H9 (cell line): ENCODE data around the gene ACAP3. TPM values are rescaled to one million over a fixed set of nuclear protein-coding genes. Genes with fewer than 3 reads are reported as not detected.

ENCODE experiments used
- DNase-seq: peaks from one replicate; pipeline ENCODE4 v3.0.0-alpha.2; 2017
- H2AFZ ChIP-seq: one replicate; pipeline ENCODE4 v1.6.1; 2013; ENCODE audit warnings: mild to moderate bottlenecking, low read length, control low read depth, moderate library complexity
- H2AK5ac ChIP-seq: 2 replicates; pipeline ENCODE4 v1.6.1; 2013; ENCODE audit warnings: low read length, control low read depth, mixed read lengths; ENCODE audit not compliant: insufficient read length
- H2BK120ac ChIP-seq: one replicate; pipeline ENCODE4 v1.6.1; 2013; ENCODE audit warnings: low read depth, mild to moderate bottlenecking, low read length, control low read depth, inconsistent platforms; ENCODE audit not compliant: poor library complexity, severe bottlenecking
- H2BK12ac ChIP-seq: 2 replicates; pipeline ENCODE4 v1.6.1; 2013; ENCODE audit warnings: low read length, control low read depth, mixed read lengths, low read depth; ENCODE audit not compliant: insufficient read length
- H2BK15ac ChIP-seq: 2 replicates; pipeline ENCODE4 v1.6.1; 2013; ENCODE audit warnings: low read depth, low read length, control low read depth
- H2BK20ac ChIP-seq: one replicate; pipeline ENCODE4 v1.6.1; 2013; ENCODE audit warnings: low read depth, mild to moderate bottlenecking, low read length, control low read depth, inconsistent platforms; ENCODE audit not compliant: poor library complexity, severe bottlenecking
- H2BK5ac ChIP-seq: 2 replicates; pipeline ENCODE4 v1.6.1; 2013; ENCODE audit warnings: low read length, control low read depth, mixed read lengths; ENCODE audit not compliant: insufficient read length
- H3K14ac ChIP-seq: 2 replicates; pipeline ENCODE4 v1.6.1; 2013; ENCODE audit warnings: low read length, control low read depth; ENCODE audit not compliant: insufficient read depth
- H3K18ac ChIP-seq: 2 replicates; pipeline ENCODE4 v1.6.1; 2013; ENCODE audit warnings: low read depth, mild to moderate bottlenecking, mixed read lengths, low read length, control low read depth; ENCODE audit not compliant: insufficient read length
- H3K23ac ChIP-seq: 2 replicates; pipeline ENCODE4 v1.6.1; 2013; ENCODE audit warnings: low read length, control low read depth, mixed read lengths, low read depth; ENCODE audit not compliant: insufficient read length
- H3K23me2 ChIP-seq: 2 replicates; pipeline ENCODE4 v1.6.1; 2013; ENCODE audit warnings: low read depth, mild to moderate bottlenecking, mixed read lengths, low read length, control low read depth; ENCODE audit not compliant: insufficient read length, poor library complexity, severe bottlenecking
- H3K27ac ChIP-seq: 2 replicates; pipeline ENCODE4 v1.5.1; 2013; ENCODE audit warnings: low read length, control low read depth, mixed read lengths, low read depth; ENCODE audit not compliant: insufficient read length
- H3K27me3 ChIP-seq: 2 replicates; pipeline ENCODE4 v1.6.1; 2013; ENCODE audit warnings: low read length, control low read depth, inconsistent platforms; ENCODE audit not compliant: insufficient read depth
- H3K4ac ChIP-seq: 2 replicates; pipeline ENCODE4 v1.6.1; 2013; ENCODE audit warnings: low read depth, mild to moderate bottlenecking, control low read depth, inconsistent platforms, low read length, moderate library complexity
- H3K4me1 ChIP-seq: 2 replicates; pipeline ENCODE4 v1.6.1; 2013; ENCODE audit warnings: low read length, control low read depth, inconsistent platforms; ENCODE audit not compliant: insufficient read depth
- H3K4me2 ChIP-seq: 2 replicates; pipeline ENCODE4 v1.6.1; 2013; ENCODE audit warnings: low read length, control low read depth, mixed read lengths; ENCODE audit not compliant: insufficient read length, insufficient read depth
- H3K56ac ChIP-seq: 2 replicates; pipeline ENCODE4 v1.6.1; 2013; ENCODE audit warnings: low read depth, mild to moderate bottlenecking, mixed read lengths, low read length, control low read depth; ENCODE audit not compliant: insufficient read length
- H3K79me1 ChIP-seq: 2 replicates; pipeline ENCODE4 v1.6.1; 2013; ENCODE audit warnings: low read depth, mild to moderate bottlenecking, moderate library complexity, low read length, control low read depth, inconsistent platforms; ENCODE audit not compliant: insufficient read depth, poor library complexity, severe bottlenecking
- H3K79me2 ChIP-seq: 2 replicates; pipeline ENCODE4 v1.6.1; 2013; ENCODE audit warnings: low read length, control low read depth, inconsistent platforms; ENCODE audit not compliant: insufficient read depth
- H3K9ac ChIP-seq: 2 replicates; pipeline ENCODE4 v1.6.1; 2013; ENCODE audit warnings: low read length, control low read depth, mixed read lengths; ENCODE audit not compliant: insufficient read length; ENCODE audit errors: extremely low read depth
- H3K9me3 ChIP-seq: one replicate; pipeline ENCODE4 v1.6.1; 2013; ENCODE audit warnings: low read depth, low read length, inconsistent platforms; ENCODE audit not compliant: control insufficient read depth
- H3T11ph ChIP-seq: one replicate; pipeline ENCODE4 v1.6.1; 2013; ENCODE audit warnings: mild to moderate bottlenecking, low read length, control low read depth, inconsistent platforms
- H4K20me1 ChIP-seq: one replicate; pipeline ENCODE4 v1.6.1; 2013; ENCODE audit not compliant: control insufficient read depth, insufficient read length, insufficient read depth
- H4K5ac ChIP-seq: 2 replicates; pipeline ENCODE4 v1.6.1; 2013; ENCODE audit warnings: low read depth, mild to moderate bottlenecking, mixed read lengths, low read length, control low read depth; ENCODE audit not compliant: insufficient read length
- H4K8ac ChIP-seq: replicated peaks from 2 replicates; pipeline ENCODE4 v1.6.1; 2013; ENCODE audit warnings: low read length, control low read depth, mixed read lengths, low read depth; ENCODE audit not compliant: insufficient read length
- H4K91ac ChIP-seq: 2 replicates; pipeline ENCODE4 v1.6.1; 2013; ENCODE audit warnings: low read depth, mild to moderate bottlenecking, moderate library complexity, mixed read lengths, low read length, control low read depth; ENCODE audit not compliant: insufficient read length
- H3K27ac Mint-ChIP-seq, 3 experiments: 2 replicates in 2 of 3; 3 replicates in 1 of 3; pipeline ENCODE4 v1.8.0; 2020 to 2021; ENCODE audit warnings: mixed read lengths in 3 of 3, mild to moderate bottlenecking in 1 of 3, moderate library complexity in 1 of 3
- H3K27me3 Mint-ChIP-seq: 2 replicates; pipeline ENCODE4 v1.8.0; 2021; ENCODE audit warnings: low read depth, mild to moderate bottlenecking, moderate library complexity, mixed read lengths
- H3K36me3 Mint-ChIP-seq, 3 experiments: 2 replicates in 2 of 3; 3 replicates in 1 of 3; pipeline ENCODE4 v1.8.0; 2020 to 2021; ENCODE audit warnings: low read depth in 3 of 3, mixed read lengths in 3 of 3; ENCODE audit not compliant: insufficient read depth in 1 of 3
- H3K4me1 Mint-ChIP-seq, 2 experiments: 2 replicates each; pipeline ENCODE4 v1.8.0; 2020; ENCODE audit warnings: mixed read lengths in 2 of 2
- H3K4me3 Mint-ChIP-seq, 2 experiments: 2 replicates in 1 of 2; 3 replicates in 1 of 2; pipeline ENCODE4 v1.8.0; 2020 to 2021; ENCODE audit warnings: mild to moderate bottlenecking in 2 of 2, mixed read lengths in 2 of 2, moderate library complexity in 1 of 2
- H3K9me3 Mint-ChIP-seq, 2 experiments: 2 replicates in 1 of 2; 3 replicates in 1 of 2; pipeline ENCODE4 v1.8.0; 2020; ENCODE audit warnings: mild to moderate bottlenecking in 2 of 2, mixed read lengths in 2 of 2, moderate library complexity in 1 of 2
- CTCF ChIP-seq: fragments of 200-600 bp; sonication (generic); conservative IDR thresholded peaks from 3 replicates; pipeline ENCODE4 v1.8.0; 2021; ENCODE audit warnings: antibody characterized with exemption, mild to moderate bottlenecking
- WGBS: extraction: QIAGEN DNeasy Blood & Tissue Kit; methylation state at CpG from one replicate; pipeline ENCODE4 v1.1.7; 2013; ENCODE audit warnings: missing lambda C conversion rate, low lambda C conversion rate, mixed read lengths; ENCODE audit not compliant: insufficient read length; ENCODE audit errors: extremely low coverage; 5-methylcytosine and 5-hydroxymethylcytosine counted together
- total RNA-seq: library from RNA; stranded (reverse); gene quantifications from 2 replicates; pipeline ENCODE4 v1.2.1, GENCODE V29; 2021

The ACAP3 gene
- total RNA-seq, 1 experiment from 2014 or later: 41.4 TPM

- Histone ChIP-seq H3K56ac (no peak overlapping the region), H3K27me3 (no peaks in the 10 kb centered on the region), H2BK15ac (no peak overlapping the region), H3K79me1 (no peaks in the 10 kb centered on the region), H4K8ac (no peak overlapping the region), H2BK20ac (no peak overlapping the region), H3K14ac (no peak overlapping the region), H3K23ac (no peak overlapping the region), H4K20me1 (no peaks in the 10 kb centered on the region), H4K91ac (no peak overlapping the region), H3K18ac (no peak overlapping the region), H2BK12ac (no peak overlapping the region), H3K23me2 (no peaks in the 10 kb centered on the region), H3K4me1 (no peaks in the 10 kb centered on the region), H3K79me2 (no peaks in the 10 kb centered on the region; the same call in 1 of the 2 replicates), H3T11ph (no peak overlapping the region), H3K27ac (no peak overlapping the region), H2BK120ac (no peak overlapping the region), H3K4ac (no peak overlapping the region), H3K9ac (no peak overlapping the region), H4K5ac (no peak overlapping the region), H2AK5ac (no peak overlapping the region), H2BK5ac (no peak overlapping the region), H3K9me3 (no peaks in the 10 kb centered on the region), H3K4me2 (no peak overlapping the region), H2AFZ (no peak overlapping the region)
- no peaks in the 10 kb centered on the region for H3K27me3 Mint-ChIP-seq
- DNase-seq: peak; percentile 70
- peak overlapping the region in 1 of 3 experiments; percentile 52; a peak in 1 of 7 replicates for H3K27ac Mint-ChIP-seq
- no peaks in the 10 kb centered on the region for H3K4me1 Mint-ChIP-seq
- TF ChIP-seq CTCF: peak; percentile 65
- H3K9me3 Mint-ChIP-seq: no peaks in the 10 kb centered on the region
- H3K4me3 Mint-ChIP-seq: no peak overlapping the region
- H3K36me3 Mint-ChIP-seq: peaks cover 37 to 69% (median 59%) of the 10 kb centered on the region in 3 experiments; a peak in 6 of 7 replicates
- WGBS: no CpG with 5 or more reads among the region's 10 CpGs
These were observed 42.9 kb downstream of the ACAP3 start for GRCh38 chr1:1264868-1265272.
